ENCODE data around the gene PRCP. TPM values are rescaled to one million over a fixed set of nuclear protein-coding genes. Genes with fewer than 3 reads are reported as not detected.

The PRCP gene
- polyA plus RNA-seq, 1 donor from 2014 or later = 48.8 TPM

DNA sequence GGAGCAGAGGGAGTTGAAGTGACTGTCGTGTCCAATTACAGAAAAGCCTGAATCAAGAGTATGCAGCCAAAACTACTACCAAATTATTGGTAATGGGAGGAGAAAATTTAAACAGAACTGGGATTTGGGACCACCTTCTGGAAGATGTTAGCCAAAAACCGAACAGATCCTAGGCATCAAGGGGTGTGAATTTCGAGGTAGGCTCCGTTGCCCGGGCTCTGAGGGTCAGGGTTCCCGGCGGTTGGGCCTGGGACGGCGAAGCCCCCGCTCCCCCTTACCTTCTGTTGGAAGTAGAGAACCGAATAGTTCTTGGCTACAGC, 313 bp downstream of the PRCP start:
- H3K27me3 Mint-ChIP-seq = no peaks in the 10 kb centered on the region

DNA sequence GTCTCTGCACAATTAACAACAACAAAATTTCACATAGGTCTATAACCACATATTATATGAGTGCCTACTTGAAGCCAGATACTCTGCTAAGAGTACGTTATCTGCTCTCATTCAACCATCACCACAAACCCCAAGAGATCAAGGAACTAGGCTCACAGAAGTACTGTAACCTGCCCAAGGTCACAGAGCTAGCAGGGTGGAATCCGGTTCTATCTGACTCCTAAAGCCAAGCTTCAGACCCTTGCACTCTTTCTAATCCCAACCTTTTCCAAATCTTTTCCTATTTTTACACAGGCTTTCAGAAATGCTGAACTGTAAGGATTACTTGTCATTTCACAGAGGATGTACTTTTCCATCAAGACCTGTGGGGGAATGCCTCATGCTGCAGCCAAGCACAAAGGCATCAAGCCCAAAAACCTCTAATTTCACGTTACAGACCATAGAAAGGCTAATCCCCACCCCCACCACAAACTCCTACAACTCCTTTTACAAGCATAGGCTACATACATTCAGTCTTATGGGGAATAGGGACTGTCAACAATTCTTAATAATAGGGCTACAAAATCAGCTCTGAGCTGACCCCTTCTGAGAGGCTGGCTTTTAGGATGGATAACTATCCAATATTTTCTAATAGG, 927 bp downstream of the PRCP start:
- Mint-ChIP-seq H3K9me3 (peaks cover 0 to 8% (median 0%) of the 10 kb centered on the region in 3 donors), H3K4me1 (peaks cover 21 to 42% (median 37%) of the 10 kb centered on the region in 3 donors), H3K27ac (peak overlapping the region; percentile 85 to 99 (median 95)), H3K36me3 (no peaks in the 10 kb centered on the region), H3K27me3 (no peaks in the 10 kb centered on the region), H3K4me3 (peak overlapping the region; percentile 84 to 100 (median 99))

More for the DNA sequence above, 313 bp downstream of the PRCP start:
- peak overlapping the region; percentile 85 to 99 (median 95) for H3K27ac Mint-ChIP-seq
- H3K36me3 Mint-ChIP-seq = no peaks in the 10 kb centered on the region
- H3K4me3 Mint-ChIP-seq = peak overlapping the region; percentile 84 to 100 (median 99)
- peaks cover 21 to 42% (median 37%) of the 10 kb centered on the region in 3 donors for H3K4me1 Mint-ChIP-seq
- H3K9me3 Mint-ChIP-seq = peaks cover 0 to 8% (median 0%) of the 10 kb centered on the region in 3 donors

DNA sequence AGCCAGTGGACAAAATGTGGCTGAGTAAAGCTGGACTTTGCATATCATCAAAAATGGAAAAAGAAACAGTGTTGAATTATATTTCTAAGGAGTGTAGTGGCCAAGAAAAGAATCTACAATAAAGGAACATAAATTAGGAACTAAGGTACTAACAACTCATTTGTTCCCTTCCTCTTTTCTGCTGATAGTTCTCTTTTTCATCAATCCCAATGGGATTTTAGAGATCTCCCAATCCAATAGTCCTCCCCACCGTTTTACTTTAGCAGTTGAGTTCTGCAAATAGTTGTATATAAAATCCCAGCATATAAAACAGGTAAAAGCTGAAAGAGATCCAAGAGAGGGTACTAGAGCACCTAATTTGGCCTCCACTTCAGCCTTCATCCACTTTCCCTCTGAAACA, 2.0 kb downstream of the PRCP start:
- H3K36me3 Mint-ChIP-seq = no peaks in the 10 kb centered on the region
- H3K4me3 Mint-ChIP-seq = peak overlapping the region in 3 of 4 donors; percentile 6 to 72 (median 65)
- no peaks in the 10 kb centered on the region for H3K27me3 Mint-ChIP-seq
- peak overlapping the region in 1 of 3 donors; percentile 28 for H3K27ac Mint-ChIP-seq
- peaks cover 0 to 8% (median 0%) of the 10 kb centered on the region in 3 donors for H3K9me3 Mint-ChIP-seq
- H3K4me1 Mint-ChIP-seq = peaks cover 21 to 42% (median 37%) of the 10 kb centered on the region in 3 donors

DNA sequence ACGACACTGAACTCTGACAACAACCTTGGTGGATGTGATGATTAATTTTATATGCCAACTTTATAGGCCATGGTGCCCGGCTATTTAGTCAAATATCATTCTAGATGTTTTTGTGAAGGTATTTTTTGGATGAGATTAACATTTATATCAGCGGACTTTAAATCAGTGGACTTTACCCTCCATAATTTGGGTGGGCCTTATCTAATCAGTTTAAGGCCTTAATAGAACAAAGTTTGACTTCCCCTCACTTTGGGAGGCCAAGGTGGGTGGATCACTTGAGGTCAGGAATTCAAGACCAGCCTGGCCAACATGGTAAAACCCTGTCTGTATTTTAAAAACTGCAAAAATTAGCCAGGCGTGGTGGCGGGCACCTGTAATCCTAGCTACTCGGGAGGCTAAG, 4.0 kb downstream of the PRCP start:
- H3K36me3 Mint-ChIP-seq = no peaks in the 10 kb centered on the region
- H3K4me3 Mint-ChIP-seq = peak overlapping the region in 3 of 4 donors; percentile 14 to 81 (median 66)
- peaks cover 0 to 8% (median 0%) of the 10 kb centered on the region in 3 donors for H3K9me3 Mint-ChIP-seq
- H3K27me3 Mint-ChIP-seq = no peaks in the 10 kb centered on the region
- H3K4me1 Mint-ChIP-seq = peaks cover 21 to 36% (median 32%) of the 10 kb centered on the region in 3 donors
- peak overlapping the region; percentile 81 to 96 (median 96) for H3K27ac Mint-ChIP-seq

DNA sequence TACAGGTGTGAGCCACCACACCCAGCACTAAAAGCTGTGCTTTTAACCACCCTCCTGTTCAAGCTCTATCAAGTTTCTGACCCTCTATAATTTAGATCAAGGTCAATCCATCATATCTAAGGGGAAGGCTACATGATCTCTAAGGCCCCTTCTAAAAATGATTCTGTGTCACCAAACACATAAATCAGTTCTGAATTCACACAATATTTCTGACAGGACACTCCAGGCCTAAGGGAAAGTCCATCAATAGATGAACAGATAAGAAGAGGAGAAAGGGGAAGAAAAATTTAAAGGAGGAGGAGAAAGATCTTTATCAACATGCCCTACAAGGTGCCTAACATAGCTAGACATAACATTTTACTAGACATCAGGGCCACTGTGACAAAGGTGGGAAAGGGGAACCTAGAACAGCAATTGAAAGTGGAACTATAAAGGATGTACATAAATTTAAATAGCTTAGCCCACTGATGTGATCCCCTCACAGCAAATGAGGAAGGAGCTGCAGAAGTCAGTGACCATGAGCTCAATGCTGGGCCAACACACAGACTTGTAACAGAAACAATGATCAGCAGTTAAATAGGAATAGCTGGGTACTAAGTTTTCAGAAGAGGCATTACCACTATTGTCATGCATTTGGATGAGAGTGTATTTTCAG, 4.7 kb downstream of the PRCP start:
- Mint-ChIP-seq H3K36me3 (no peaks in the 10 kb centered on the region), H3K27me3 (no peaks in the 10 kb centered on the region), H3K9me3 (peaks cover 0 to 8% (median 0%) of the 10 kb centered on the region in 3 donors), H3K27ac (peak overlapping the region; percentile 81 to 96 (median 96)), H3K4me1 (peaks cover 21 to 35% (median 32%) of the 10 kb centered on the region in 3 donors), H3K4me3 (peak overlapping the region in 3 of 4 donors; percentile 14 to 81 (median 66))

DNA sequence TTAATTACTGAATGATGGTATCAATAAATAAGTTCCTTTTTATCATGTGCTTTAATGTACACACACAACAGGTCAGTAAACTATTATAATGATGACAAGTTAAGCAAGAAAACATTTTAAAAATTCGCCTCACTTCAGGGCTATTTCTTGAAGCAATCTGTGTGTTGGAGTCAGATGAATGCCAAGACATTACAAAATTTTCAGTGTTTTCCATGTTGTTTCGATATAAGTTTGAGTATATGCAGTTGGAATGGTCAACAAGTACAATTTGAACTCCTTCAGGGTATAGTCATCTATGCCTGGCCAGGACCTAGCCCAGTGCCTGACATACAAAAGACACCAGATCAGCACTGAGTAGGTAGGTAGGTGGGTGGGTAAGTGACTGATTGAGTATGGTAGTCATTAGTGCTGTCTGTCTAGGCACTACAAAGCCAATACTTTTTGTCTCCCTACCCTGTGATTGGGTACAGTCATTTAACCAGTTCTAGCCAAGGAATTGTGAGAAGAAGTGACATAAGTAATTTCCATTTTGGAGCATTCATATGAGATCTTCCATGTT, 7.5 kb downstream of the PRCP start:
- Mint-ChIP-seq H3K36me3 (no peaks in the 10 kb centered on the region), H3K9me3 (peaks cover 0 to 8% (median 0%) of the 10 kb centered on the region in 3 donors), H3K4me1 (peaks cover 14 to 18% (median 17%) of the 10 kb centered on the region in 3 donors), H3K27me3 (no peaks in the 10 kb centered on the region), H3K4me3 (no peak overlapping the region), H3K27ac (peak overlapping the region in 1 of 3 donors; percentile 48)

DNA sequence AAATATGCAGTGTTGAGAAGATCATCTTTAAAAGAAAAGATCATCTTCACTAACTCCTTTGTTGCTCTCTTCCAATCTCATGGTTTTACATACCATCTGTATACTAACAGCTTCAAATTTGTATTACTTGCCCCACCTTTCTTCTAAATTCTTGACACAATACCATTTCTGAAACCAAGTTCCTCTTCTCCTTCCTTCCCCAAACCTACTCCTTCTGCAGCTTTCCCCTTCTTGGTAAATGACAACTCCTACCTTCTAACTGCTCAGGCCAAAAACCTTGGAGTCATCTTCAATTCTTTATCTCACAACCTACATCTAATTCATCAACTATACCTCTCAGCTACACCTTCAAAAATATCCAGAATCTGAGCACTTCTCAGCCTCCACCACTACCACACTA, 9.3 kb downstream of the PRCP start:
- Mint-ChIP-seq H3K36me3 (no peaks in the 10 kb centered on the region), H3K4me1 (peaks cover 9 to 15% (median 14%) of the 10 kb centered on the region in 3 donors), H3K4me3 (no peak overlapping the region), H3K9me3 (peaks cover 0 to 3% (median 0%) of the 10 kb centered on the region in 3 donors), H3K27me3 (no peaks in the 10 kb centered on the region), H3K27ac (no peak overlapping the region)

DNA sequence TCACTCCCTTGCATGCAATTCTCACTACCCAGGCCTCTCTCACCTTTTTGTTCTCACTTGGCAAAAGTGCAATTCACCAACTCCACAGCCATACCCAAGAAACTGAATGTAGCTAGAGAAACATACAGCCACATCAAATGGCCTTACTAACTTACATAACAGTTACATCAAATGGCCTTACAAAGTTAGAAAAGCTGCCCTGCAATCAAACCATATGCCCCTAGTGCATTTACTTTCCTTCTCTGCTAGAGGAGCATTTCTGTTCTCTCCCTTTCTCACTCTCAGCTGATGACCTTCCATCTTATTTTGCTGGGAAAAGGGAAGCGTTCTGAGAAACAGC, 10.3 kb downstream of the PRCP start:
- Mint-ChIP-seq H3K4me3 (no peak overlapping the region), H3K4me1 (peaks cover 0 to 6% (median 6%) of the 10 kb centered on the region in 3 donors), H3K27me3 (no peaks in the 10 kb centered on the region), H3K27ac (no peak overlapping the region), H3K9me3 (no peaks in the 10 kb centered on the region), H3K36me3 (no peaks in the 10 kb centered on the region)

DNA sequence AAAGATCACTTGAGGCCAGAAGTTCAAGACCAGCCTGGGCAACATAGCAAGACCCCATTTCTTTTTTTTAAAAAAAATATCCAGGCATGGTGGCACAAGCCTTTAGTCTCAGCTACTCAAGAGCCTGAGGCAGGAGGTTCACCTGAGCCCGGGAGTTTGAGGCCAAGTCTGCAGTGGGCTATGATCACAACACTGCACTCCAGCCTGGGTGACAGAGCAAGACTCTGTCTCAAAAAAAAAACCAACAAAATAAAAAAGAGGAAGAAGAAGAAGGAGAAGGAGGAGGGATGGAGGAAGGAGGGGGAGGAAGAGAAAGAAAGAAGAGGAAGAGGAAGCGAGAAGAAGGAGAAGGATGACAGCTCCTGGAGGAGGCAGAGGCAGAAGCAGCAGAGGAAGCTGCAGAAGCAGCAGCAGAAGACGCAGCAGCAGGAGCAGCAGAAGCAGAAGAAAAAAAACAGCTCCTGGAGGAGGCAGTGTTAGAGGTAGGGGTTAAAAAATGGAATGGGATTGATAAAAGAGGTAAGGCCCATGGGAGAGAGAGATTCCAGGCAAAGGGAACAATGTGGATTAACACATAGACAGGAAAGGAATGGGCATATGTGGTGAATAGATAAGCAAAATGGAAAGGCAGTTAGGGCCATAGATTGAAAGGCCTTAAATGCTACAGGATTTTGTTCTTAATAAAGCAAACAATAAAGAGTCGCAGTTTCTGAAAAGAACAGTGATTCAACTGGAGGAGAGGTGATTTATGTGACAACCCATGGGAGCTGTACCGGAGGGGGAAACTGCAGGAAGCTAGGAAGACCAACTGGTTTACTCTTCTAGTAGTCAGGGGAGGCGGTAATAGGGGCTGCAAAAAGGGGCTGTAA, 10.9 kb downstream of the PRCP start:
- Mint-ChIP-seq H3K27ac (no peak overlapping the region), H3K9me3 (no peaks in the 10 kb centered on the region), H3K4me1 (peaks cover 0 to 6% (median 6%) of the 10 kb centered on the region in 3 donors), H3K27me3 (no peaks in the 10 kb centered on the region), H3K4me3 (no peak overlapping the region), H3K36me3 (no peaks in the 10 kb centered on the region)

DNA sequence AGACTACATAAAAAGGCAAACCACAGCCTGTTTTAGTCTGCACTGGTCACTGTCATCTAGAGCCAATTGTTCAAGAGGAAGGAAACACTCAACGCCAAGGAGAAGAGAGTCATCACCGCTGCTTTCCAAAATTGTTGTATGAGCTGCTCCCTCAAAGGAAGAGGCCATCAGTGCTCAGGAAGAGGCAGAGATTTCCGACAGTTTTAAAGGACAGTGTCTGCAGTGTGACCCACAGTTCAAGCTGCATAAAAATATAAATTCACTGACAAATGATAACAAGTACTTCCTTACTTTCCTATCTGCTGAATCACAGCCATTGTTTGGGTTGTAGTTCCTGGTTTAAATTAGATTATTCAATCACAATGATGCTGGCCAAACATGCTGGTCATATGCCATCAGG, 16.4 kb downstream of the PRCP start:
- Mint-ChIP-seq H3K36me3 (peaks cover 10% of the 10 kb centered on the region), H3K9me3 (no peaks in the 10 kb centered on the region), H3K27ac (no peak overlapping the region), H3K27me3 (no peaks in the 10 kb centered on the region), H3K4me3 (no peak overlapping the region), H3K4me1 (peaks cover 0 to 6% (median 4%) of the 10 kb centered on the region in 3 donors)

DNA sequence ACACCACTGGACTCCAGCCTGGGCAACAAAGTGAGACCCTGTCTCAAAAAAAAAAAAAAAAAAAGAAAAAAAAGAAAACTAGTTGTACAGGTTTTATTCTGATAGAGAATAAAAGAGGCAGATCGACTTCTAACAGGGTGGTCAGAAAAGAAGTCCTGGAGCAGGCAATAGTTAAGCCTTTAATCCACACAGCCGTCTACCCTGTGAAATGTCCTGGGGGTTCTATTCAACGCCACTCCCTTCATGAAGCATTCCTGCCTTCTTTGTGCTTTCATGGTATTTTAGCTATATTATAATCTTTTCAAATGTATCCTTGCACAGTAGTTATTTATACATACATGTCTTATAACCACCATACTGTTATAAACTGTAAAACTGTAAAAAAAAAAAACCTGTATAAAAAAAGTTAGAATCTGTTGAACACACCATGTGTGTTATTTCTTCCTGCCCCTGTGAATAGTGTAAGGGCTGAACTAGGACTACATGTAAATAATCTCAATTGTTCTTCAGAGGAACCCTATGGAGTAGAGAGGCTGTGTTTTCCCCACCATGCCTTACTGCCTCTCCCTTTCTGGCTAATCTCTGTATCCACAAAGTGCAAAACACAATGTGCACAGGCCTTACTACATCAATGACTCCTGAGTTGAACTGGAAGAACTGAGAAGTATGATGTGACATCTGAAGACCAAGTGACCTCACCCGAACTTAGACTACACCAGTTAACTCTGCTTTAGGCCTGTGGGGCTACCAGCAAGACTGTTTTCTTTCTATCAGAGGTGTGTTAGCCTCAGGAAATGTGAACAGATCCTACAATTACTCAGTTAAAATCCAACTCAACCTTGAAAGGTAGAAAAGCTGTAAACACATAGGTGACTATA, 25.3 kb downstream of the PRCP start:
- peak overlapping the region in 1 of 4 donors; percentile 6 for H3K4me3 Mint-ChIP-seq
- H3K27ac Mint-ChIP-seq = no peak overlapping the region
- peaks cover 7% of the 10 kb centered on the region for H3K36me3 Mint-ChIP-seq
- H3K4me1 Mint-ChIP-seq = peaks cover 0 to 8% (median 7%) of the 10 kb centered on the region in 3 donors
- peaks cover 0 to 2% (median 0%) of the 10 kb centered on the region in 3 donors for H3K9me3 Mint-ChIP-seq
- H3K27me3 Mint-ChIP-seq = no peaks in the 10 kb centered on the region

DNA sequence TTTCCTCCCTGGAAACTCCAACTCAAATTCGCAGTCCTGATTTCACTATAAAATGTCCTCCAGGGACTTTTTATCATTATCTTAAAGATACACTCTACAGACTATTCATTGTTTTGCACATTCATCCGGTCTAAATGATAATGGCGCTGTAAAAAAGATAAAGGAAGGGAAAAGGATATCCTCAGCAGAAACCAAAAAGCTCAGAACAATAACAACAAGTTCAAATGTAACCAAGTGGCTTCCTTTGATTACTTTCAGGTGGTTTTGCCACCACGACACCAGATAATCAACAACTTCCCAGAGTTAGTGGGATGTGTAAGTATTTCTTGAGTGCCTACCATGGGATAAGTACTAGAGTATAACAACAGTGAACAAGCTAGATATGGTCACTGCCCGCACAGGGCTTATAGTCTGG, 26.3 kb downstream of the PRCP start:
- no peak overlapping the region for H3K4me3 Mint-ChIP-seq
- H3K27ac Mint-ChIP-seq = peak overlapping the region in 1 of 3 donors; percentile 32
- H3K9me3 Mint-ChIP-seq = peaks cover 0 to 2% (median 0%) of the 10 kb centered on the region in 3 donors
- H3K36me3 Mint-ChIP-seq = peaks cover 4% of the 10 kb centered on the region
- peaks cover 0 to 8% (median 7%) of the 10 kb centered on the region in 3 donors for H3K4me1 Mint-ChIP-seq
- H3K27me3 Mint-ChIP-seq = no peaks in the 10 kb centered on the region

DNA sequence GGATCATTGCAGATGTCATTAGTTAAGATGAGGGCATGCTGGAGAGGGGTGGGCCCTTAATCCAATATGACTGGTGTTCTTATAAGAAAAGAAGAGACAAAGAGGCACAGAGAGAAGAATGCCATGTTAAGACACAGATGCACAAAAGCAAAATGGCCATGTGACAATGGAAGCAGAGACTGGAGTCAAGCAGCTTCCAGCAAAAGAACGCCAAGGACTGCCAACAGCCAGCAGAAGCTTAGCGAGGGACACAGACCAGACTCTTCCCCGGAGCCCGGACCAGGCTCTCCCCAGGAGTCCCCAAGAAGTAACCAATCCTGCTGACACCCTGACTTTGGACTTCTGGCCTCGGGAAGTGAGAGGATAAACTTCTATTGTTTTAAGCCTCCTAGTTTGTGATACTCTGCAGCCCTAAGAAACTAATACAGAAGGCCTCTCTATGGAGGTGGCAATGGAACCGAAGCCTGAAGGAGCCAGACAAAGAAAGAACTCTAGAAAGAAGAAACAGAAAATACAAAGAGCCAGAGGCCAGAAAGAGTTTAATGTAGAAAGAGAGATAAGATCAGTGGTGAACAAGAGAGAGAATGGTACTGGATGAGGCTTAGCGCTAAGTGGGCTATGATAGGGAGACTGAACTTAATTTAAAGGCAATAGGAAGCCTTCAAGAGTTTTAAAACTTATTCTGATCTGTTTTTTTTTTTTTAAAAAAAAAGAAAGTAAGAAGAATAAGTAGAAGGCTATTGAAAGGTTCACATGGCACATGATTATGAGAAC, 27.7 kb downstream of the PRCP start:
- Mint-ChIP-seq H3K27me3 (no peaks in the 10 kb centered on the region), H3K4me1 (peaks cover 3 to 10% (median 9%) of the 10 kb centered on the region in 3 donors), H3K27ac (peak overlapping the region in 1 of 3 donors; percentile 73), H3K9me3 (peaks cover 0 to 2% (median 0%) of the 10 kb centered on the region in 3 donors), H3K4me3 (no peak overlapping the region), H3K36me3 (peaks cover 3% of the 10 kb centered on the region)

Data from IgD-negative memory B cell (primary cell).